ENCODE data around the gene MCTP1.

The MCTP1 gene

DNA sequence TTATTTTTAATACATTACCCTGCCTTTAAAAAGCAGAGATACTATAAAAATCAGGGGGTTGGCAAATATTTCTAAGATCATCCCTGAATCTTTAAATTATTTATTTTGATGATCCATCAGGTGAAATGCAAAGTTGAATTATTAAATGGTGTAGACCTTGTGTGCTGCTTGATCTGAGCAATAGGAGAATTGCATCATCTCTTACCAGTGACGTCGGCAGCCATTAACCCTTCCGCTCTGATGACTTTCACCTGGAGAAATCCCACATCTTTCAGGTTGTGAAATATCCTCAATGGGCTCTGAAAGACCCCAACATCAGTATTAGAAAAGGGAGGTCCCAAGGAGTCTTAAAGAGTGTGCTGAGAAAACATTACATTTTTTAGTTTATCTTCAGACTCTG, 396.2 kb downstream of the MCTP1 start:
- no peak overlapping the region for H3K23ac ChIP-seq (ENCODE audit: low read length in 2 of 2)
- H2AFZ ChIP-seq (ENCODE audit: low read depth, low read length) = no peak overlapping the region
- H3K9ac ChIP-seq (ENCODE audit: low read length) = no peak overlapping the region
- no peak overlapping the region for H4K91ac ChIP-seq (ENCODE audit: low read length)
- H3K4ac ChIP-seq (ENCODE audit: low read depth in 1 of 2, low read length in 2 of 2) = no peak overlapping the region
- H4K8ac ChIP-seq (ENCODE audit: low read length) = no peak overlapping the region
- H2BK120ac ChIP-seq (ENCODE audit: low read depth, low read length) = no peak overlapping the region
- H3K14ac ChIP-seq (ENCODE audit: low read length in 2 of 2) = no peak overlapping the region
- H3K4me2 ChIP-seq (ENCODE audit: low read length, poor library complexity, severe bottlenecking) = no peak overlapping the region
- no peak overlapping the region for H2AK5ac ChIP-seq (ENCODE audit: low read length, severe bottlenecking)
- H3K79me1 ChIP-seq (replicated peaks; ENCODE audit: low read length, poor library complexity, severe bottlenecking) = no peaks in the 10 kb centered on the region
- H2BK5ac ChIP-seq (ENCODE audit: low read depth, low read length, poor library complexity, severe bottlenecking) = no peak overlapping the region
- H3K27ac ChIP-seq (ENCODE audit: low read length, poor library complexity, severe bottlenecking) = no peak overlapping the region
- WGBS = 100% methylated on average over 3 of the region's 3 CpGs
- H3K4me3 ChIP-seq (ENCODE audit: insufficient read depth in 1 of 2, low read depth in 1 of 2, low read length in 2 of 2) = no peak overlapping the region
- H2BK15ac ChIP-seq (ENCODE audit: low read depth, poor library complexity, severe bottlenecking) = no peak overlapping the region
- no peaks in the 10 kb centered on the region for H3K9me3 ChIP-seq (ENCODE audit: control insufficient read depth, low read length)
- no peak overlapping the region for H2BK12ac ChIP-seq (ENCODE audit: low read length in 2 of 2)
- H3K36me3 ChIP-seq (ENCODE audit: control insufficient read depth in 1 of 2, insufficient read depth in 2 of 2, low read depth in 1 of 2, low read length in 2 of 2) = no peaks in the 10 kb centered on the region
- no peak for DNase-seq
- no peaks in the 10 kb centered on the region for H3K27me3 ChIP-seq (ENCODE audit: control insufficient read depth in 1 of 2, insufficient read depth in 1 of 2, low read length in 2 of 2)
- no peaks in the 10 kb centered on the region for H3K4me1 ChIP-seq (ENCODE audit: control insufficient read depth, insufficient read depth, low read depth, low read length)
- no peak overlapping the region for H3K18ac ChIP-seq (ENCODE audit: low read depth in 1 of 2, low read length in 2 of 2)

DNA sequence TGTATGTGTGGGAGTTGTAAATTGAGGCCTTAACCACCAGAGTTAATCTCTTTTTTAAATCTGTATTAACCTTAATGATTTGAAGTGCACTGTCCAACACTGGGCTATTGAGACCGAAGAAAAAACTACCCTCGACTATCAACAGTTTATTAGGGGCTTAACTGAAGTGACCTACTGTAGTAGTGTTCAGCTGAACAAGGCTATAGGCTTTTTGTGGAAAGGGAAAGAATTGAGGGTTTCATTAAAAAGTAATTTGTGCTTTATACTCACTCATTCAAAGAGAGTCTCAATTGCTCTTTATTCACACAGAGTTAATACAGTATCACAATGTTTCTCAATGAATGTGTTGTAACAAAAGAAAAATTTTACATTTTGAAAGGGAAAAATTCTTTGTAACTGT, 399.0 kb downstream of the MCTP1 start:
- Histone ChIP-seq H3K9me3 (ENCODE audit: control insufficient read depth, low read length) (no peaks in the 10 kb centered on the region), H4K91ac (ENCODE audit: low read length) (no peak overlapping the region), H3K18ac (ENCODE audit: low read depth in 1 of 2, low read length in 2 of 2) (no peak overlapping the region), H2BK5ac (ENCODE audit: low read depth, low read length, poor library complexity, severe bottlenecking) (no peak overlapping the region), H2BK120ac (ENCODE audit: low read depth, low read length) (no peak overlapping the region), H3K23ac (ENCODE audit: low read length in 2 of 2) (no peak overlapping the region), H3K4me2 (ENCODE audit: low read length, poor library complexity, severe bottlenecking) (no peak overlapping the region), H3K79me1 (replicated peaks; ENCODE audit: low read length, poor library complexity, severe bottlenecking) (no peaks in the 10 kb centered on the region), H3K4ac (ENCODE audit: low read depth in 1 of 2, low read length in 2 of 2) (no peak overlapping the region), H3K36me3 (ENCODE audit: control insufficient read depth in 1 of 2, insufficient read depth in 2 of 2, low read depth in 1 of 2, low read length in 2 of 2) (no peaks in the 10 kb centered on the region), H3K4me1 (ENCODE audit: control insufficient read depth, insufficient read depth, low read depth, low read length) (no peaks in the 10 kb centered on the region), H2AK5ac (ENCODE audit: low read length, severe bottlenecking) (no peak overlapping the region), H2AFZ (ENCODE audit: low read depth, low read length) (no peak overlapping the region), H4K8ac (ENCODE audit: low read length) (no peak overlapping the region), H3K9ac (ENCODE audit: low read length) (no peak overlapping the region), H3K27ac (ENCODE audit: low read length, poor library complexity, severe bottlenecking) (no peak overlapping the region), H3K4me3 (ENCODE audit: insufficient read depth in 1 of 2, low read depth in 1 of 2, low read length in 2 of 2) (no peak overlapping the region), H3K27me3 (ENCODE audit: control insufficient read depth in 1 of 2, insufficient read depth in 1 of 2, low read length in 2 of 2) (no peaks in the 10 kb centered on the region), H3K14ac (ENCODE audit: low read length in 2 of 2) (no peak overlapping the region), H2BK12ac (ENCODE audit: low read length in 2 of 2) (no peak overlapping the region), H2BK15ac (ENCODE audit: low read depth, poor library complexity, severe bottlenecking) (no peak overlapping the region)
- WGBS = 100% methylated on average over 2 of the region's 2 CpGs
- no peak for DNase-seq

DNA sequence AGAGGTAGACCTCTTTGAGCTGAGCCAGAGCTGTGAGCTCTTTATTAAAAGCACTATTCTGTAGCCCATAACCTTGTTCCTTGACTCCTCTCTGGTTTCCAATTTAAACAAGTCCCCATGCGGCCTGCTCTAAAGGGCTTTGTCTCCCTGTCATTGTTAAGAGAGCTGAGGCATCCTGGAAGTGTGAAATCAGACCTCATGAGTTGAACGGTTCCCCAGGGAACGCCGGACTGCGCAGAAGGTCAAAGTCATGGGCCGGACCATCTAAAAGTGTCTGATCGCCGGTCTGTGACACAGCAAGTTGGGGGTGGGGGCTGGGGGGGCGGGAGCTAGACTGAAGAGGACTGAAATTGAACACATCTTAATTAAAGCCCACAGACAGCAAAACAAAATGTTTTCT, 400.6 kb downstream of the MCTP1 start:
- Histone ChIP-seq H3K9ac (ENCODE audit: low read length) (no peak overlapping the region), H3K27ac (ENCODE audit: low read length, poor library complexity, severe bottlenecking) (no peak overlapping the region), H4K8ac (ENCODE audit: low read length) (no peak overlapping the region), H3K4me3 (ENCODE audit: insufficient read depth in 1 of 2, low read depth in 1 of 2, low read length in 2 of 2) (no peak overlapping the region), H2AFZ (ENCODE audit: low read depth, low read length) (no peak overlapping the region), H3K9me3 (ENCODE audit: control insufficient read depth, low read length) (no peaks in the 10 kb centered on the region), H3K79me1 (replicated peaks; ENCODE audit: low read length, poor library complexity, severe bottlenecking) (no peaks in the 10 kb centered on the region), H3K23ac (ENCODE audit: low read length in 2 of 2) (no peak overlapping the region), H3K4ac (ENCODE audit: low read depth in 1 of 2, low read length in 2 of 2) (no peak overlapping the region), H3K4me1 (ENCODE audit: control insufficient read depth, insufficient read depth, low read depth, low read length) (no peaks in the 10 kb centered on the region), H2AK5ac (ENCODE audit: low read length, severe bottlenecking) (no peak overlapping the region), H4K91ac (ENCODE audit: low read length) (no peak overlapping the region), H3K27me3 (ENCODE audit: control insufficient read depth in 1 of 2, insufficient read depth in 1 of 2, low read length in 2 of 2) (no peaks in the 10 kb centered on the region), H2BK12ac (ENCODE audit: low read length in 2 of 2) (no peak overlapping the region), H3K14ac (ENCODE audit: low read length in 2 of 2) (no peak overlapping the region), H2BK120ac (ENCODE audit: low read depth, low read length) (no peak overlapping the region), H3K36me3 (ENCODE audit: control insufficient read depth in 1 of 2, insufficient read depth in 2 of 2, low read depth in 1 of 2, low read length in 2 of 2) (no peaks in the 10 kb centered on the region), H3K18ac (ENCODE audit: low read depth in 1 of 2, low read length in 2 of 2) (no peak overlapping the region), H3K4me2 (ENCODE audit: low read length, poor library complexity, severe bottlenecking) (no peak overlapping the region), H2BK15ac (ENCODE audit: low read depth, poor library complexity, severe bottlenecking) (no peak overlapping the region), H2BK5ac (ENCODE audit: low read depth, low read length, poor library complexity, severe bottlenecking) (no peak overlapping the region)
- 91% methylated on average over 4 of the region's 9 CpGs for WGBS
- DNase-seq = no peak

DNA sequence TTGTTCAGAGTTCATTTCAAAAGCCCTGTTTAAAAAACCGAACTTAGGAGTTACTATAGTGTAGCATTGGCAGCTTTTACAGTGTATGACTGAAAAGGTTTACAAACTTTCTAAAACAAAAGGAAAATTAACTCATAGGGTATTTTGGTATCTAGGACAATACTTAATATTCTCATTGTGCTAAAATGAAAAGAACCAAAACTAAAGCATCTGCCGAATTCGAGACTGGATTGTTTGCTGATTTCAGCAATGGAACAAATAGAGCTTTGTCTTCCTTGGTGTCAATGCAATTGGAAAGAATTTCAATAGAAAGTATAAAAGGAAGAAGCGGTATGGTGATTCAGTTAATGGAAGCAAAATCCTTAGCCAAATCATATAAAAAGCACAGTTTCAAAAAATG, 412.4 kb downstream of the MCTP1 start:
- Histone ChIP-seq H3K27ac (ENCODE audit: low read length, poor library complexity, severe bottlenecking) (no peak overlapping the region), H3K14ac (ENCODE audit: low read length in 2 of 2) (no peak overlapping the region), H3K4me3 (ENCODE audit: insufficient read depth in 1 of 2, low read depth in 1 of 2, low read length in 2 of 2) (no peak overlapping the region), H2AFZ (ENCODE audit: low read depth, low read length) (no peak overlapping the region), H3K27me3 (ENCODE audit: control insufficient read depth in 1 of 2, insufficient read depth in 1 of 2, low read length in 2 of 2) (no peaks in the 10 kb centered on the region), H2BK5ac (ENCODE audit: low read depth, low read length, poor library complexity, severe bottlenecking) (no peak overlapping the region), H3K9ac (ENCODE audit: low read length) (no peak overlapping the region), H3K4me2 (ENCODE audit: low read length, poor library complexity, severe bottlenecking) (no peak overlapping the region), H2BK15ac (ENCODE audit: low read depth, poor library complexity, severe bottlenecking) (no peak overlapping the region), H3K18ac (ENCODE audit: low read depth in 1 of 2, low read length in 2 of 2) (no peak overlapping the region), H4K8ac (ENCODE audit: low read length) (no peak overlapping the region), H3K36me3 (ENCODE audit: control insufficient read depth in 1 of 2, insufficient read depth in 2 of 2, low read depth in 1 of 2, low read length in 2 of 2) (peaks cover 0 to 5% of the 10 kb centered on the region in 2 experiments), H2AK5ac (ENCODE audit: low read length, severe bottlenecking) (no peak overlapping the region), H3K4ac (ENCODE audit: low read depth in 1 of 2, low read length in 2 of 2) (no peak overlapping the region), H3K4me1 (ENCODE audit: control insufficient read depth, insufficient read depth, low read depth, low read length) (no peaks in the 10 kb centered on the region), H3K9me3 (ENCODE audit: control insufficient read depth, low read length) (no peaks in the 10 kb centered on the region), H3K23ac (ENCODE audit: low read length in 2 of 2) (no peak overlapping the region), H4K91ac (ENCODE audit: low read length) (no peak overlapping the region), H2BK120ac (ENCODE audit: low read depth, low read length) (no peak overlapping the region), H3K79me1 (replicated peaks; ENCODE audit: low read length, poor library complexity, severe bottlenecking) (peaks cover 1% of the 10 kb centered on the region), H2BK12ac (ENCODE audit: low read length in 2 of 2) (no peak overlapping the region)
- 96% methylated on average over 2 of the region's 4 CpGs for WGBS
- no peak for DNase-seq

Data from mesenchymal stem cell (in vitro differentiated cells and primary cell).